ENCODE results near the gene FAM20B. TPM values are rescaled to one million over a fixed set of nuclear protein-coding genes. Genes with fewer than 3 reads are reported as not detected.

Gene FAM20B
- total and polyA plus RNA-seq, 2 of the 13 experiments (the other 11 are each of a cell fraction or from before 2014, with no cell fraction given), result 13.8 to 26.9 TPM

GRCh38 chr1:179091691-179092165 lies 66.0 kb downstream of the FAM20B start (continued):
- TF ChIP-seq ZNF710 (CRISPR knock-in tag; IDR thresholded peaks at IDR 0.05; ENCODE audit: borderline replicate concordance) (no peak), CREB3 (CRISPR knock-in tag; IDR thresholded peaks at IDR 0.05) (no peak), ZNF577 (CRISPR knock-in tag; IDR thresholded peaks at IDR 0.05; ENCODE audit: borderline replicate concordance, low read depth) (no peak), ATF4 (CRISPR knock-in tag; IDR thresholded peaks at IDR 0.05) (peak; percentile 75 to 99; a peak in 3 of 4 replicates), NFYC (CRISPR knock-in tag; IDR thresholded peaks at IDR 0.05) (no peak), RXRA (CRISPR knock-in tag; IDR thresholded peaks at IDR 0.05) (peak; percentile 62; the same call in 1 of the 2 replicates), REXO4 (CRISPR knock-in tag; IDR thresholded peaks at IDR 0.05; ENCODE audit: borderline replicate concordance) (no peak), ZNF850 (CRISPR knock-in tag; conservative IDR thresholded peaks at IDR 0.05) (no peak), RBM39 (IDR thresholded peaks at IDR 0.05; ENCODE audit: low read depth, low read length, poor library complexity, severe bottlenecking) (no peak), ARNT2 (CRISPR knock-in tag; IDR thresholded peaks at IDR 0.05; ENCODE audit: low read depth) (0 out of 2 replicates have a peak, but pooled peaks have one; percentile 37), ZNF296 (CRISPR knock-in tag; conservative IDR thresholded peaks at IDR 0.05) (no peak), GTF2F1 (IDR thresholded peaks at IDR 0.05; ENCODE audit: low read length) (no peak), SETDB1 (CRISPR knock-in tag; IDR thresholded peaks at IDR 0.05; ENCODE audit: borderline replicate concordance) (no peak), FOXP1 (IDR thresholded peaks at IDR 0.05) (no peak), FOXP1 (CRISPR knock-in tag; IDR thresholded peaks at IDR 0.05) (no peak; the same call in 1 of the 2 replicates), NFE2L1 (CRISPR knock-in tag; IDR thresholded peaks at IDR 0.05; ENCODE audit: borderline replicate concordance) (no peak), BRD4 (CRISPR knock-in tag; IDR thresholded peaks at IDR 0.05) (no peak), RAD21 (CRISPR knock-in tag; IDR thresholded peaks at IDR 0.05) (0 out of 2 replicates have a peak, but pooled peaks have one; percentile 26), NFE2L2 (IDR thresholded peaks at IDR 0.05; ENCODE audit: low read length) (no peak), ELF4 (CRISPR knock-in tag; IDR thresholded peaks at IDR 0.05; ENCODE audit: borderline replicate concordance) (no peak), SIX4 (CRISPR knock-in tag; IDR thresholded peaks at IDR 0.05) (no peak), XBP1 (CRISPR knock-in tag; IDR thresholded peaks at IDR 0.05) (no peak)
- TF ChIP-seq, protein P1, sequence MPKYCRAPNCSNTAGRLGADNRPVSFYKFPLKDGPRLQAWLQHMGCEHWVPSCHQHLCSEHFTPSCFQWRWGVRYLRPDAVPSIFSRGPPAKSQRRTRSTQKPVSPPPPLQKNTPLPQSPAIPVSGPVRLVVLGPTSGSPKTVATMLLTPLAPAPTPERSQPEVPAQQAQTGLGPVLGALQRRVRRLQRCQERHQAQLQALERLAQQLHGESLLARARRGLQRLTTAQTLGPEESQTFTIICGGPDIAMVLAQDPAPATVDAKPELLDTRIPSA (CRISPR knock-in tag; IDR thresholded peaks at IDR 0.05; ENCODE audit: borderline replicate concordance), result no peak
- TF ChIP-seq, protein P2, sequence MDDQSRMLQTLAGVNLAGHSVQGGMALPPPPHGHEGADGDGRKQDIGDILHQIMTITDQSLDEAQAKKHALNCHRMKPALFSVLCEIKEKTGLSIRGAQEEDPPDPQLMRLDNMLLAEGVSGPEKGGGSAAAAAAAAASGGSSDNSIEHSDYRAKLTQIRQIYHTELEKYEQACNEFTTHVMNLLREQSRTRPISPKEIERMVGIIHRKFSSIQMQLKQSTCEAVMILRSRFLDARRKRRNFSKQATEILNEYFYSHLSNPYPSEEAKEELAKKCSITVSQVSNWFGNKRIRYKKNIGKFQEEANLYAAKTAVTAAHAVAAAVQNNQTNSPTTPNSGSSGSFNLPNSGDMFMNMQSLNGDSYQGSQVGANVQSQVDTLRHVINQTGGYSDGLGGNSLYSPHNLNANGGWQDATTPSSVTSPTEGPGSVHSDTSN (CRISPR knock-in tag; IDR thresholded peaks at IDR 0.05; ENCODE audit: borderline replicate concordance), result no peak
